GM12878 (cell line): ENCODE results near the gene EYS. TPM values are rescaled to one million over a fixed set of nuclear protein-coding genes. Genes with fewer than 3 reads are reported as not detected.

Source experiments
- ATAC-seq: fragments of 200-7000 bp; cut with Tn5 transposase; 3 replicates; pipeline ENCODE4 v1.9.1; 2020; ENCODE audit warnings: mild to moderate bottlenecking, moderate library complexity
- BruUV-seq: library from RNA; stranded (reverse); fragments of 400-500 nt; replicated peaks from 2 replicates; lab custom pipeline; 2021; lab: Mats Ljungman, UMichigan
- CTCF ChIA-PET: fragments of 300-600 bp; sonication (Branson Sonifier 250); formaldehyde crosslinking; extraction: SDS; loops from one replicate; lab custom pipeline; 2021; ENCODE audit warnings: inconsistent platforms; lab: Yijun Ruan, JAX
- POLR2A ChIA-PET: fragments of 350-600 bp; formaldehyde crosslinking; extraction: SDS; loops from one replicate; lab custom pipeline; 2021; ENCODE audit warnings: inconsistent platforms; lab: Charles Lee
- RAD21 ChIA-PET: fragments of 300-600 bp; sonication (Branson Sonifier 250); formaldehyde crosslinking; loops from one replicate; lab custom pipeline; 2023; ENCODE audit warnings: antibody characterized with exemption; ENCODE audit not compliant: unreplicated experiment; lab: Charles Lee
- SMC1A ChIA-PET: fragments of 300-600 bp; sonication (Branson Sonifier 250); formaldehyde crosslinking; loops from one replicate; lab custom pipeline; 2023; ENCODE audit not compliant: unreplicated experiment, uncharacterized antibody; lab: Charles Lee
- DNase-seq: peaks from one replicate; pipeline ENCODE4 v3.0.0-alpha.2; 2011; ENCODE audit warnings: low read depth, low spot score
- FAIRE-seq: peaks from 3 replicates; lab custom pipeline; 2011; peaks lifted over from hg19 to GRCh38; lab: Jason Lieb, UNC
- H2AFZ ChIP-seq: 2 replicates; pipeline ENCODE4 v1.6.0; 2011; ENCODE audit warnings: low read depth, low read length, control low read depth; ENCODE audit not compliant: control insufficient read depth
- H3K27ac ChIP-seq: 2 replicates; pipeline ENCODE4 v1.5.1; 2011; ENCODE audit warnings: control low read depth; ENCODE audit not compliant: control insufficient read depth, insufficient read depth
- H3K27me3 ChIP-seq, 2 experiments: replicated peaks in 1 of 2; 2 replicates each; pipeline versions ENCODE4 v1.6.0 to v1.6.1; 2011; ENCODE audit warnings: low read length in 1 of 2; ENCODE audit not compliant: control insufficient read depth in 2 of 2, insufficient read depth in 2 of 2
- H3K36me3 ChIP-seq, 2 experiments: 2 replicates each; pipeline ENCODE4 v1.5.1; 2011; ENCODE audit warnings: low read length in 1 of 2; ENCODE audit not compliant: control insufficient read depth in 2 of 2, insufficient read depth in 2 of 2
- H3K4me1 ChIP-seq: 2 replicates; pipeline ENCODE4 v1.6.1; 2011; ENCODE audit warnings: mild to moderate bottlenecking, low read length, moderate library complexity, mixed read lengths; ENCODE audit not compliant: control insufficient read depth, insufficient read depth
- H3K4me2 ChIP-seq: 2 replicates; pipeline ENCODE4 v1.6.0; 2011; ENCODE audit warnings: control low read depth; ENCODE audit not compliant: control insufficient read depth, insufficient read depth
- H3K4me3 ChIP-seq: fragments of 200-600 bp; sonication (generic); 2 replicates; pipeline ENCODE4 v1.5.1; 2016
- H3K79me2 ChIP-seq: 2 replicates; pipeline ENCODE4 v1.6.0; 2011; ENCODE audit warnings: low read length; ENCODE audit not compliant: control insufficient read depth, insufficient read depth
- H3K9ac ChIP-seq: 2 replicates; pipeline ENCODE4 v1.8.0; 2011; ENCODE audit warnings: low read length, control low read depth, mixed read lengths; ENCODE audit not compliant: control insufficient read depth, insufficient read depth
- H3K9me3 ChIP-seq: replicated peaks from 3 replicates; pipeline ENCODE4 v1.5.1; 2011; ENCODE audit warnings: mild to moderate bottlenecking, low read length; ENCODE audit not compliant: control insufficient read depth, insufficient read depth
- H4K20me1 ChIP-seq: 2 replicates; pipeline ENCODE4 v1.6.0; 2011; ENCODE audit not compliant: control insufficient read depth, insufficient read depth
- BHLHE40 ChIP-seq, 2 experiments: fragments of 450-650 bp in 1 of 2; IDR thresholded peaks; 2 replicates each; pipeline ENCODE4 v1.6.1; 2011 to 2017; ENCODE audit warnings: low read depth in 2 of 2, borderline replicate concordance in 1 of 2, improper control_type of control experiment in 1 of 2, low read length in 1 of 2, mild to moderate bottlenecking in 1 of 2
- BMI1 ChIP-seq: fragments of 450-650 bp; IDR thresholded peaks from 2 replicates; pipeline ENCODE4 v1.6.1; 2016; ENCODE audit warnings: mild to moderate bottlenecking, moderate library complexity, borderline replicate concordance
- DPF2 ChIP-seq: fragments of 450-650 bp; IDR thresholded peaks from 2 replicates; pipeline ENCODE4 v1.6.1; 2017; ENCODE audit warnings: mild to moderate bottlenecking
- HDAC6 ChIP-seq: fragments of 200-600 bp; sonication (generic); IDR thresholded peaks from one replicate; pipeline ENCODE4 v1.8.0; 2017; ENCODE audit warnings: antibody characterized with exemption; ENCODE audit not compliant: unreplicated experiment
- IKZF2 ChIP-seq, 2 experiments: fragments of 450-650 bp; IDR thresholded peaks; 2 replicates each; pipeline ENCODE4 v1.6.1; 2017; ENCODE audit warnings: mild to moderate bottlenecking in 2 of 2, moderate library complexity in 2 of 2
- IRF5 ChIP-seq: fragments of 450-650 bp; IDR thresholded peaks from 2 replicates; pipeline ENCODE4 v1.6.1; 2017; ENCODE audit warnings: borderline replicate concordance
- REST ChIP-seq: IDR thresholded peaks from 2 replicates; pipeline ENCODE4 v1.6.1; 2012; ENCODE audit warnings: mild to moderate bottlenecking, low read depth, low read length
- SMARCA5 ChIP-seq: fragments of 450-650 bp; IDR thresholded peaks from 2 replicates; pipeline ENCODE4 v1.6.1; 2017; ENCODE audit warnings: mild to moderate bottlenecking
- SPI1 ChIP-seq: IDR thresholded peaks from 2 replicates; pipeline ENCODE4 v1.6.1; 2011; ENCODE audit warnings: low read depth, mild to moderate bottlenecking, low read length, moderate library complexity, borderline replicate concordance; ENCODE audit not compliant: insufficient read depth
- SREBF1 ChIP-seq: IDR thresholded peaks from 2 replicates; pipeline ENCODE4 v1.6.1; 2012; ENCODE audit warnings: mild to moderate bottlenecking, low read length
- TARDBP ChIP-seq: IDR thresholded peaks from 2 replicates; pipeline ENCODE4 v1.6.1; 2016; ENCODE audit warnings: borderline replicate concordance
- ZNF207 ChIP-seq: fragments of 450-650 bp; IDR thresholded peaks from 2 replicates; pipeline ENCODE4 v1.6.1; 2014; ENCODE audit warnings: antibody characterized with exemption, mild to moderate bottlenecking, borderline replicate concordance
- in situ Hi-C: fragments of 300-500 bp; cut with MboI; formaldehyde crosslinking; loops from 9 replicates; pipeline ENCODE4 v1.14.3; 2018; ENCODE audit warnings: mixed read lengths
- intact Hi-C: fragments of 100-400 bp; cut with micrococcal nuclease; formaldehyde crosslinking; loops from one replicate; pipeline ENCODE4 v1.14.2; 2022; ENCODE audit not compliant: unreplicated experiment
- polyA plus RNA-seq, 11 experiments: library from polyadenylated mRNA; depleted of rRNA in 4 of 11; unstranded in 6 of 11; stranded (reverse) in 5 of 11; fragments of >200 nt; fragmentation: Nextera tagmentation in 4 of 11; fragmentation: Illumina TruSeq in 1 of 11; extraction: Ambion mirVana in 4 of 11; extraction: Trizol in 1 of 11; gene quantifications; 1 replicate in 1 of 11; 2 replicates in 10 of 11; pipeline versions ENCODE4 v1.2.1 to v1.2.3, GENCODE V29; 2011 to 2016; ENCODE audit warnings: inconsistent platforms in 2 of 11, missing spikeins in 2 of 11, low read depth in 1 of 11
- total RNA-seq, 4 experiments: library from RNA; depleted of rRNA in 3 of 4; stranded (reverse); fragments of >200 nt in 3 of 4; fragmentation: Illumina TruSeq in 1 of 4; extraction: Trizol in 1 of 4; gene quantifications; 2 replicates each; pipeline versions ENCODE4 v1.2.1 to v1.2.3, GENCODE V29; 2013 to 2021

The EYS gene
- total and polyA plus RNA-seq, 10 of the 15 experiments (the other 5 are each of a cell fraction or from before 2014, with no cell fraction given) = under 0.01 to 0.14 (median 0.02) TPM; not detected in 1

GRCh38 chr6:63742060-63742459 lies 1965.0 kb downstream of the EYS start:
- Histone ChIP-seq H3K79me2 (no peaks in the 10 kb centered on the region), H3K4me2 (no peak overlapping the region), H3K27me3 (no peaks in the 10 kb centered on the region), H2AFZ (no peak overlapping the region), H3K4me1 (no peaks in the 10 kb centered on the region), H3K9me3 (no peaks in the 10 kb centered on the region), H3K36me3 (no peaks in the 10 kb centered on the region), H4K20me1 (no peaks in the 10 kb centered on the region), H3K4me3 (no peak overlapping the region), H3K9ac (no peak overlapping the region), H3K27ac (no peak overlapping the region)
- TF ChIP-seq IRF5 (no peak), HDAC6 (no peak), SREBF1 (no peak), IKZF2 (IDR thresholded peaks at IDR 0.05) (no peak), TARDBP (no peak), BMI1 (no peak), SPI1 (no peak), REST (no peak), BHLHE40 (IDR thresholded peaks at IDR 0.05; ENCODE audit: borderline replicate concordance in 1 of 2, low read depth in 2 of 2, low read length in 1 of 2) (no peak), ZNF207 (no peak), DPF2 (no peak), SMARCA5 (no peak)
- CTCF ChIA-PET = interaction anchor here (1.2 kb wide), 1 partner anchor 16 kb away, joined by 3 read pairs; no protein-coding TSS in a partner anchor
- in situ Hi-C loops (no loop called here), intact Hi-C loops (no loop called here)
- FAIRE-seq = no peak
- SMC1A ChIA-PET = interaction anchor here (2.5 kb wide), 1 partner anchor 10 kb away, joined by 11 read pairs; no protein-coding TSS in a partner anchor
- RAD21 ChIA-PET = interaction anchor here (1.1 kb wide), 1 partner anchor 389 kb away, joined by 3 read pairs; no protein-coding TSS in a partner anchor
- no TSS peak for BruUV-seq
- ATAC-seq = no peak
- POLR2A ChIA-PET = no interaction called here
- no peak for DNase-seq
